Measurements from ENCODE around the gene PARS2.
"Not testable (repeated sequence)": the region's sequence is repeated elsewhere in the genome, so short reads cannot be mapped to it uniquely, and the experiment has no call there.

Gene PARS2

DNA sequence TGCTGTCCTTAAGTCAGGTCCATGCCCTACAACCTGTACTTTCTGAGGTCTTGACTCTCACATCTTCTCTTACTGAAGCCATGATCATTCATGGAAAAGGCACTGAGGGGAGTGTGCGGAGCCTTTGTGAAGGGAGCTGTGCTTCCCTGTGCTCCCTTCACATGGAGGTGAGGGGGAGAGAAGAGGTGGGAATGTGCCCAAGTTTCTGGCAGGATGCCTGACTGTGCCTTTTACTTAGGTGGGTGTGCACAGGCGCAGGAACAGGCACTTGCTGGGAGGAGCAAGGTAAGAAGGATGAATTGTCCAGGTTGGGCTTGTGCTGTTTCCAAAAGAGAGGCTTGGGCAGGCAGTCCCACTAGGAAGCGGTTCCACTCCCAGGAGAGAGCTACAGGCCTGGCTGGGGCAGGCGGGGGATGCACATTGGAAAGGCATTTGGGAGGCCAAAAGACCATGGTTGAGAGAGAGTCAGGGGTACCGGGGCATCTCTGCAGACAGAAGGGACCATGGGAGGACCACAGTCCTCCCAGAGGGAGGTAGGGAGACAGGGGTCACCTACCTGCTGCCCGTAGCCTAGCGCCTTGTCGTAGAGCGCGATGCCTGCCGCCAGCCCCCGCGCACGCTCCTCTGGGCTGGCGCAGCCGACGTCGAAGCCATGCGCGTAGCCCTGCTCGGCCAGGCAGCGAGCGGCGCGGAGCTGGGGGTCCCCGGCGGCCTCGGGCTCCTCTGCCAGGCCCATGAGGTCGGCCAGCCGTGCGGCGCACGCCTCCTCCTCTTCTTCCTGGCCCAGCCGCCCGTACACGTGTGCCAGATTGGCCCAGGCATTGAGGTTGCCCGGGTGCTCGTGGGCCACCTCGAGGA, 35.9 kb upstream of the PARS2 start:
- no peak for DNase-seq (ENCODE audit: low spot score)

DNA sequence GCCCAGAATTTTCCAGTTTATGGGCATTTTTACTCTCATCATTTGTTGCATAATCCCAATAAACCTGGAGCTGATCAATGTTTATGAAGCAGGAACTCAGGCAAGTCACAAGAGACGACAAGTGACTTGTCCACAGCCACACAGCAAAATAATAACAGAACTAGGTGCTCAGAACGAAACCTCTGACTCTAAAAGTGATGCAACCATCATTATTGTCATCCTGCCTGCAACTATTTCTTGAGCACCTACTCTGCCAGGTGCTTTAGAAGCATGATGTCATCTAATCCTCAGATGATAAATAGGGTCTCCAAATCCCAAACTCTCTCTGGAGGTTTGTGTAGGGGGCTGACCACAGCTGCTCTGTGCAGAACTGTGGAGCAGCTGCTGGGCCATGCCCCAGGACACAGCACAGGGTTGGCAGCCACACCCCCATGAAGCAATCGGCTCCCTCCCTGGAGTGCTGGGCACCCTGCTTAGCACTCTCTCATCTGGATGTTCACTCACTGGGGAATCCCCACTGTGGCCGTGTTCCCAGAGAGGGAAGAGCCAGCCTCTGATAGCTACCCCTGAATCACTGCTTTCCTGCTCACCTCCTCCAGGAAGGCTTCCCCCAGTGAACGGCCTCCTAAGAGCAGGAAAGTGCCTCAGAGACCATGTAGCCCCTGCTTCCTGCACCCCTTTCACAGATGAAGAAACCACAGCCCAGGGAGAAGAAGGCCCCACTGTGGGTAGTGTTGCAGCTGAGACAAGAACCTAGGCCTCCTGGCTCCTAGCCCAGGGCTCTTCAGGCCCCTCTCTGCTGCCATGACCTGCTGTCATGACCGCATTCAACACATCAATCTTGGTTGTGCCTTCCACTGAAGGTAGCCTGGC, 34.7 kb upstream of the PARS2 start:
- DNase-seq (ENCODE audit: low spot score), result no peak

DNA sequence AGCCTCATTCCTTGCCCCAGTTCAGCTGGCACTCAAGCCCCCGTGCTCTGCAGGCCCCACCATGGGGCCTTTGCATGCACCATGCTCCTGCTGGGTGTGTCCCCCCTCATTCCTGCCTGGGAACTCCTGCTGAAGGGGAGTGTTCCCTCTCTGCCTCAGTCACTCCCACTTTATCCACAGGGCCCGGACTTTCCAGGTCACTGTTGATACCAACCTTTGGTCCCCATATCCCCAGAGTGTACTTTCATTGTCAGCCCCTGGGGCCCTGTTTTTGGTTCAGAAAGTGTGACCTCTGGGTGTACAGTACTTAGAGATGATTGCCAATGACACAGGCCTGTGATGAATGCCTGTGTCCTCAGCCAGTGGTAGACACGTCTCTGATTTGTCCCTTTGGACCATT, 33.9 kb upstream of the PARS2 start:
- DNase-seq (ENCODE audit: low spot score), result no peak

DNA sequence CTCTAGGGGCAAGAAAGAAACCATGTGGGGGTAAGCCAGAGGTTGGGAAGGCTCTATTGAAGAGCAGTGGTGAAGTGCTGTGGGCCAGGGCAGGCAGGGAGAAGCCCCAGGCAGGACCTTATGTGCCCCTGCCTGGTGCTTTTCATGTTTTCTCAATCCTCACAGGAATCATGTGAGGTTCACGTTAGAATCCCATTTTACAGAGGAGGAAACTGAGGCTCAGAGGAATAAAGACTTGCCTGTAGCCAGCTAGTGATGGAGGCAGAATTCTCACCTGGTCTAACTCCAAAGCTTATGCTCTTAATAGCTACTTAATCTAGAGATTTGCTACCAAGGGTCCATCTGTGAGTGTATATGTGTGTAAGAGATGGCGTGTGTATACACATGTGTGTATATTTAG, 32.6 kb upstream of the PARS2 start:
- no peak for DNase-seq (ENCODE audit: low spot score)

DNA sequence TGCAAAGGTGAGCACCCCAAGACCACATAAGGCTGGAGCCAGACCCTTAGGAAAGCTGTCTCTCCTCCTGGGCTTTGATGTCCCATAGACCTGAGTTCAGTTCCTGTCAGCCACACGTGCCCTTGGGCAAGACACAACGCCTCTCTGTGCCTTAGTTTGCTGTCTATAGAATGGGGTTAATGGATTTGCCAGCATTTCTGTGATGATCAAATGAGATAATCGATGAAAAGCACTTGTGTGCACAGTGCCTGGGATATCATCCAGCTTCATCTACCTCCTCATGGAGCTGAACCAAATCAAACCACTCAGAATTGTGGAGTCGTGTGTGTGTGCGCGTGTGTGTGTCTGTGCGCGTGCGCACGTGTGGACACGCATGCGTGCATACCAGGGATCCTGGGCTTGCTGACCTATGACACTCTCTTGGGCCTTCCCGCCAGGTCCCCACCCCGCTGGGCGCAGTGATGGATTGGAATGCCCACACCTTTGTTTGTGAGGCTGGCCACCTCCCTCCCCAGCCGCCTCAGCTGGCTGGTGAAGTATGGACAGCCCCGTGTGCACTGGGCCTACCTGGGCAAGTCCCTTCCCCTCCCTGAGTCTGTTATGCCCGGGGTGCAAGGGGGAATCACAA, 31.6 kb upstream of the PARS2 start:
- DNase-seq (ENCODE audit: low spot score), result no peak

DNA sequence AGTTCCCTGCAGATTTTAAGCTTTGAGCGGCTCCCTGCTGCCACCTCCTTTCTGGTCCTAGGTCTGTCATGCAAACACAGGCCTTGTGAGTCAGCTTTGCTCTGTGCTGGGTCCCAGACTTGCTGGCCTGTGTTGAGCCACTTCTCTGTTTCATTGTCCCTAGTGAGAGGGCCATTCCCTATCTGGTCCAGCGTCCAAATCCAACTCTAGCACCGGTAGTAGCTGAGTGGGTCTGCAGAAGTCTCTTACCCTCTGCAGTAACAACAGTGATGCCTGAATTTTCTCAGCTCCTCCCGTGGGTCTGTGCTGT, 31.0 kb upstream of the PARS2 start:
- DNase-seq (ENCODE audit: low spot score), result peak; percentile 37

DNA sequence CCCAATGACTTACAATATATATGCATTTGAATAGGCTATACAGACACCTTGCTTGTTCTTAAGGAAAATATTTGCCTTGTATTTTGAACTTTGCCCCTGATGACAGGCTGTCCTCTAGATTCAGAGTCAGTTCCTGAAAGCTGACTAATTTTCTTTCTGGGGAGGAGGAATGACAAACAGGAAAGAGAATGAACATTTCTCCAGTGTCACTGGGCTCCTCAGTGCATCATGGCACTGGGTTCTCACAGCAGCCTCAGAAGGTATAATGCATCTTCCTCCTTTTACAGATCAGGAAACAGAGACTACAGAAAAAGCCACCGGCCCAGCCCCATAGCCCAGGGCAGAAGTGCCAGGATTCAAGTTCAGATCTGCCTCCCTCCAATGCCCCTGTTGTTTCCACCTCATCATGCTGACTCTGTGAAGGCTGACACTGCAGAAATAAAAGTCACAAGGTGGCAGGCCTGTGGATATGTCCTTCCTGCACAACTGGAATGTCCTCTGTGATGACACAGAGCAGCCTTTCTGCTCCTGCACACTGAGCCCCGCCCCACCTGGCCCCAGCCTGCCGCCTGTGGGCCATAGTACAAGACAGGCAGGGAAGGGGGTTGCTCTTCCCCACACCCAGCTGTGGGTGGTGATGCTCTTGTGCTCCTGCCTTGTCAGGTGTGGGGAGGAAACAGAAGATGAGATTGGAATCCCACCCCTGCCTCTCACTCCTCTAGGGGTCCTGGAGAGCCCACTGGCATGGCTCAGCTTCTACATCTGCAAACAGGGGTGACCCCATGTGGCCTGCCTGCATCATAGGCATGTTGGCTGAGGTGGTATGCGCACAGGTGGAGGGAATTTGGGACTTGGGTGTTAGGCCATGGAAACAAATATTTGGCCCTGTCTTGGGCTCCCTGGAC, 30.4 kb upstream of the PARS2 start:
- DNase-seq (ENCODE audit: low spot score), result peak; percentile 78

DNA sequence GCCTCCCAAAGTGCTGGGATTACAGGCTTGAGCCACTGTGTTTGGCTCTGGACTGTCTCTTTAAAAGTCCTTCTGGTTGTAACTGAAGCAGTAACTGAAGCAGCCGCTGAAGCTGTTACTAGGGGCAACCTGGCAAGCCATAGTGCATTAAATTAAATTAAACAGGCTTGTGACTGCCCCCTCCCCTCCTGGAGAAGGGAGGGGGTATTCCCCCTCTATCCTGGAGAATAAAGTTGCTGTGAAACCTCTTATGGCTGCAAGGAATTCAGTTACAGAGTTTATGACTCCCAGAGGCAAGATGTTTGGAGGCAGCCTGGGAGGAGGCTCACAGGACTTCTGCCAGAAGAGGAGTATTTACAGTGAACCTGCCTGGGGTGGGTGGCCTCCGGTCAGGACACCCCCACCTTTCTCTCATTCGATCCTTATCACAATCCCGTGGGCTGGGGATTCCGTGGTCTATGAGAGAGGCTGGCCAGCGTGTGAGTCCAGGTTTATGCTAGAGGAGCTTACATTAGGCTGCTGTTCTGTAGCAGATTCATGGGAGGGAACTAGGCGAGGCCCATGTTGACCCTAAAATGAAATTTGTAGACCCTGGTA, 28.5 kb upstream of the PARS2 start:
- DNase-seq (ENCODE audit: low spot score), result no peak

DNA sequence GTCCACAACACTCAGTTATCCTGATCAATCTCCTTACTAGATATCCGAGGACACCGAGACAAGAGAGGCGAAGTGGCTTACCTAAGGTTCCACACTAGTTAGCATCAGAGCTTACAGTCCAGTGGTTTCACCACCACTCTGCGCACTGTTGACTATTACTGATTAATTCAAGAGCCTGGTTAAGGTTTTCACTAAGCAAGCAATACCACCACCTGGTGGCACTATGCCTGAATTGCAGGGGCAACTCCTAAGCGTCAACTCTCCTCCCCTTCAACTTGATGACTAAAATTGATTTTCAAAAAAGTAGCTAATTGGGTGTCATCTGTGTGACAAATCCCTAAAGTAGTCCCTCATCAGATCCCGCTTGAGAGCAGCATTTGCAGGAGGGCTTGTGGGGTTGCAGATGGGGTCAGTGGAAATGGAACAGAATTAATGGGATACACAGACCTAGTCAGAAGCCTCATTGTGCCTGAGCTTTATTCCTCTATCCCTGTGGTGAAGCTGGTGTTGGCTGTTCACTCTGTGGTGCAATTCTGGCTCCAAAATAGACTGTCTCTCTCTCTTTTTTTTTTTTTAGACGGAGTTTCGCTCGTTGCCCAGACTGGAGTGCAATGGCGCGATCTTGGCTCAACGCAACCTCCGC, 27.7 kb upstream of the PARS2 start:
- no peak for DNase-seq (ENCODE audit: low spot score)

DNA sequence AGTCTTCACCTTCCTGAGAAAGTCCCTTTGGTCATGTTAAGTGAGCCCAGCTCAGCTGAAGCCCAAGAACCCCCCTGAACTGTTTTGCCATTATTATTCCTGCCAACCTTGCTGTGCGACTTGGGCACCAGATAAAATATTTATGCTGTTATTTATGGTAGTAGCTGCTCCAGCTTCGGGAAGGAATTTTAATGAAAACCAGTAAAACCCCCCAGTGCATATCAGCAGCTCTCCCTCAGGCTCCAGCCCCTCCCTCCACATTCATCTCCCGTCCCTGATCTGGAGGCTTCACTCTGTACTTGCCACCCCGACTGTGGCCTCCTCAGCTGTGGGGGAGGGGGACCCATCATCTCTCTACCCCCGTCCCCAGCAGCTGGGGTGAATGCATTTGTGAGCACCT, 24.1 kb upstream of the PARS2 start:
- no peak for DNase-seq (ENCODE audit: low spot score)

DNA sequence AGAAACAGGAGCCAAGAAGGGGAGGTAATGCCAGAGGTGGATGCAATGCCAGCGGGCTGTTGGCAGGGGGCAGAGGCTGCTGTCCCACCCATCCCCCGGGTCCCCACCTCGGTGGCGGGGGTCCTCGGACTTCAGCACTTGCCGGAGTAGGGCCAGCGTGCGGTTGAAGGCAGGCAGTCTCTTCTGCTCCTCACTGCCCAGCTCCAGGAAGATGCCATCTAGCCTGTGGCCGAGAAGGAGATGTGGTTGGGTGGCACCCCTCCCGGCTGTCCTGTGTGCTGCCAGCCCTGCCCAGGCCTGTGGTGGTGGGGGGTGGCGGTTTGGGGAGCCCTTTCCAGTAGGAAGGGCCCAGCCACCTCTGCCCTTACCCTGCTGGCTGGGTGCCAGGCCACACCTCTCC, 23.3 kb upstream of the PARS2 start:
- no peak for DNase-seq (ENCODE audit: low spot score)

DNA sequence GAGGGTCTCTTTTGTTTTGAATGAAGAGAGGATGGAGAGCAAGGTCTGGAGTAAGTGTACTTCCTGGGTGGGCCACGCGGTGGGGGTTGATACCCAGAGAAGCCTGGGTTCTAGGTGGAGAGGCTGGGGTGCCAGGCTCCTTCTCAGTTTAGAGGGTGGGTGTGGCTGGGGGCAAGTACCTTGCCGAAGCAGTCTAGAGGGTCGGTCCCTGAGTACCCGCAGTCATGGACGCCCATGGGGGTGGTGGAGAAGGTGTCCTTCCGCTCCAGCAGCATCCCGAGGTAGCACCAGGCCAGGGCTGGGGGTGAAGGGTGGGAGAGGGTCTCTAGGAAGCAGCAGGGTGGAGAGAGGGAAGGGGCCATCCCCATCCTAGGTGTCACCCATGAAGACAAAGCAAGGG, 22.5 kb upstream of the PARS2 start:
- no peak for DNase-seq (ENCODE audit: low spot score)

DNA sequence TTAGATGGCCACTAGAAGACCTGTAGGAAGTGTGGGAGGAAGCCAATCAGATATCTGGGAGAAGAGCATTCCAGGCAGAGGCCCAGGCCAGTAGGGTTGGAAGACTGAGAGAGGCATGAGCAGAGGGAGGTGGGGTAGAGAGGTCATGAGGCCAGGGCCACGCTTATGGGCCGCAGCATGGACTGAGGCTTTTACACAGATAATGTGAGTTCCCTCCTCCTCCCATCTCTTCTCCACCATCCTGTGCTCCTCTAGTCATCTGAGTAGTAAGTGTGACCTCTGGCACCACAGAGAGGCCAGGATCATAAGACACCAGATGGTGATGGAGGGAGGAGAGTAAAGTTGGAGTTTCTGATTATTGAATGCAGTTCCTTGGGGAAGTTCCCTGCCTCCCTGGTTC, 19.7 kb upstream of the PARS2 start:
- no peak for DNase-seq (ENCODE audit: low spot score)

DNA sequence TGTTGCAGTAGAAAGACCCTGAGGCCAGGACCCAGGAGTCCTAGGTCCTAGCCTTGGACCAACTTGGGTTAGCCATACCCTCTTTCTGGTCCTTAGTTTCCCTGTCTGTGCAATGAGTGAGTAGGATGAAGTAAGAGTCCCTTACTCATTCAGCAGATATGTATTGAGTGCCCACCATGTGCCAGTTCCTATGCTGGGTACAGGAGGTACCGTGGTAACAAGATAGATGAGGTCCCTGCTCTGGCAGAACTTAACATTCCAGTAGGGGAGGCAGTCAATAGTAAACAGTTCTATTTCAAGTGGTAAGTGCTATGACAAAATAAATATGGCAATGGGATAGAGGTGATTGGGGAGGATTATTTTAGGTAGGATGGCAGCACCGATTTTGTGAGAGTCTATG, 18.3 kb upstream of the PARS2 start:
- no peak for DNase-seq (ENCODE audit: low spot score)

DNA sequence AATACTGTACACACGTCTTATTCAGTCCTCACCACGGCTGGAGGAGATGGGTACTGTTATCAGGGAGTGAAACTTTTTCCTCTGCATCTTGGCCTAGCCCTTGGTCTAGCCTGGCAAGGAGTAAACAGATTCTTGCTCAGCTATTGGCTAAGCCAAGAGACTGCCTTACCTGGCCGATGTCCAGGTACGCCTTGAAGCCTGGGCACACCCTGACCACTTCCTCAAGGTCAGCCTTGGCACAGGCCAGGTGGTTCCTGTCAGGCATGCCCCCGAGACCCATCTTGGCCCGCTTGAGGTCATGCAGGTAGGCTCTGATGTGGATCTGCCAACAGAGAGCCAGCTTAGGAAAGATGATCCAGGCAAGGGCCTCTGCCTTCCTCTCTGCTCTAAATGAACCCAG, 17.8 kb upstream of the PARS2 start:
- DNase-seq (ENCODE audit: low spot score), result no peak

DNA sequence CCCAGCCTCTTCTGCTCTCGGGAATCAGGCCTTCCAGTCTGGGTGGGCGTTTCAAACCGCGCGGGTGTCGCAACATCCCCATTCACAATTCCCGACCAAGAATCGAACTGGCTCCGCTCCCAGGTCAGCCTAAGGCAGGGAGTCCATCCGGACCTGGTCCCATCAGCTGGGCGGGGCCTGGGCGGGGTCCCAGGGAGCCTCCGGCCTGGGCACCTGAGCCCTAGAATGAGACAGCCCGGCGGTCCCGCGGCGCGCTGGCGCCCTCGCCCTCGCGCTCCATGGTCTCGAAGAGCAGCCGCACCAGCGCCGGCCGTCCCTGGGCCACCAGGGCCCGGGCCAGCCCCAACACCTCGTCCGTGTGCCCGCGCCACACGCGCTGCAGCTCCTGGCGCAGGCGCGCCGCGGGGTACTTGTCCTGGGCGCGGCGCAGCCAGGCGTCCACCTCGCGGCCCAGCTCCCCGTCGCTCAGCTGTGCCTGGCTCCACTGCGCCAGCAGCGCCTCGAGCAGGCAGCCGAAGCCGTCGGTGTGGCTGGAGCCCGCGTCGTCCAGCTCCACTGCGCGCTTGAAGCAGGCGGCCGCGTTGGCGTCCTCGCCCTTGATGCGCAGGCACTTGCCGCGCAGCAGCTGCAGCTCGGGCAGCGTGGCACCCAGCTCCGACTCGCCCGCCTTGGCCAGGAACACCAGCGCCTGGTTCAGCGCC, 16.9 kb upstream of the PARS2 start:
- DNase-seq (ENCODE audit: low spot score), result no peak

DNA sequence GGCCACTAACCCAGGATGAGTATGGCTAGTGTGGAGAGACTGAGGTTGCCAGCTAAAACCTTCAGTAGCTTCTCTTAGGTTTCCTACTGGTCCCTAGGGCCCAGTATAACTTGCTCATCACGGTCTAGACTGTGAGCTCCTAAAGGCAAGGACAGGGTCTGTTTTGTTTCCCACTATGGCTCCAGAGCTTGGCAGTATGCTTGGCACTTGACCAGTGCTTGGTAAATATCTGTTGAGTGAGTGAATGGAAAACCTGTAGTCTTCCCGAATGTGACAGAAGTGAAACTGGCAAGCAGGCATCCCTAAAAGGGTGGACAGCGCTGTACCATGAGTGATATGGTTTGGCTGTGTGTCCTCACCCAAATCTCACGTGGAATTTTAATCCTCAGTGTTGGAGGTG, 13.1 kb upstream of the PARS2 start:
- no peak for DNase-seq (ENCODE audit: low spot score)

DNA sequence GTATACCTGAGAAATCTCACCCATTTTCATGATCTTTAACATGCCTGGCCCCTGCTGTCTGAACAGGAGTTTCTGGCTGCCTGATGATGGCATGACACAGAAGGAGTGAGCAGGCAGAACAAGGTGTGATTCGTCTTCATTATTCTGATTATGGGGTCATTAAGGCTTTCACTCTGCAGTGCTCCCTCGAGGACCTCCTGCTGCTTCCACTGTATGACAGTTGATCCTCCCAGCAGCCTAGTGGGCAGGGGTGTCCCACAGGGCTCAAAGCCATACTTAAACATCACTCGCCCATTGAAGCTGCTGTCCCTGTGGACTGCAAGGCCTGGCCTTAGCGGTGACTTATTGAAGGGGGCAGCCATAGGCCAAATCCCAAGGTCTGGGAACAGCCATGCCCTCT, 12.7 kb upstream of the PARS2 start:
- DNase-seq (ENCODE audit: low spot score), result no peak

DNA sequence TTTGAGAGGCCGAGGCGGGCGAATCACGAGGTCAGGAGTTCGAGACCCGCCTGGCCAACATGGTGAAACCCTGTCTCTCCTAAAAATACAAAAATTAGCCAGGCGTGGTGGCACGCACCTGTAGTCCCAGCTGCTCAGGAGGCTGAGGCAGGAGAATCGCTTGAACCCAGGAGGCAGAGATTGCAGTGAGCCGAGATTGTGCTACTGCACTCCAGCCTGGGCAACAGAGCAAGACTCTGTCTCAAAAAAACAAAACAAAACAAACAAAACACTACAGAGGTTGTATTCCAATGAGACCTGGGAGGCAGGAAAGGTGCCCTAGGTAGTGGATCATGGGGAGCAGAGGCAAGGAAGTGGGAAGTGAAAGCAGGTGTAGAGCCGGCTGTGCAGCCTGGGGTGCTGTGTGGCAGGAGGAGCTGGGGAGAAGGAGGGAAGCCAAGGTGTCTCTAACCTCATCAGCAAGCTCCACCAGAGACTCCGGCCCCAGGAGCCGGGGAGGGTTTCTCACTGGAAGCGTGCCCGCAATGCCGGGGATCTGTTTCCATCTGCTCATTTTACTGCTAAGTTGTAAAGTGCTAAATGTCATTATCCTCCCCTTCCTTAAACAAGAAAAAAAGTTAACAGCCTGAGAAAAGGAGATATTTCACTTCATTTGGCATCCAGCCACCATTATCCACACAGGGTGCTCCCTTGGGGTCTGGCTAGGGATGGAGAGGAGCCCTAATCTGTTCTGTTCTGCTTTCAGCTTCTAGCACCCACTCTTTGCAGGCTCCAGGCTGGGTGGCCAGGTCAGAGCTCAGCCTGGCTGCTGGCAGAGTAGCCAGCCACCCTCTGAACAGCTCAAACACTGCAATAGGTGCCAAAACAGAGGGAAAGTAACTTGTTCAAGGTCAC, 11.8 kb upstream of the PARS2 start:
- not testable (repeated sequence) for DNase-seq (ENCODE audit: low spot score)
